CD8-positive, alpha-beta memory T cell (primary cell): ENCODE measurements around the gene ADAMTSL4. TPM values are rescaled to one million over a fixed set of nuclear protein-coding genes. Genes with fewer than 3 reads are reported as not detected.
"Not testable (repeated sequence)": the region's sequence is repeated elsewhere in the genome, so short reads cannot be mapped to it uniquely, and the experiment has no call there.

Experiments used
- CTCF ChIA-PET: fragments of 350-600 bp; sonication (Branson Sonifier 250); formaldehyde crosslinking; loops from one replicate; lab custom pipeline; 2021; ENCODE audit warnings: antibody characterized with exemption; lab: Charles Lee
- POLR2A ChIA-PET: fragments of 350-600 bp; sonication (Branson Sonifier 250); formaldehyde crosslinking; loops from one replicate; lab custom pipeline; 2021; ENCODE audit warnings: antibody characterized with exemption; lab: Charles Lee
- DNase-seq, 5 donors: peaks; one replicate each; pipeline versions ENCODE4 v3.0.0 to v3.0.0-alpha.2; 2020 to 2022; ENCODE audit warnings: mixed read lengths in 1 of 5
- H3K27ac ChIP-seq: one replicate; pipeline ENCODE4 v1.7.0; 2013; ENCODE audit warnings: low read depth, mild to moderate bottlenecking, low read length, moderate library complexity
- H3K27me3 ChIP-seq: 2 replicates; pipeline ENCODE4 v1.7.0; 2013; ENCODE audit warnings: low read length, mild to moderate bottlenecking; ENCODE audit not compliant: insufficient read depth, poor library complexity, severe bottlenecking
- H3K36me3 ChIP-seq: 2 replicates; pipeline ENCODE4 v1.7.0; 2013; ENCODE audit warnings: mild to moderate bottlenecking, low read length, moderate library complexity; ENCODE audit not compliant: insufficient read depth
- H3K4me1 ChIP-seq: 2 replicates; pipeline ENCODE4 v1.7.0; 2013; ENCODE audit warnings: mild to moderate bottlenecking, low read length, moderate library complexity; ENCODE audit not compliant: insufficient read depth
- H3K4me3 ChIP-seq: 2 replicates; pipeline ENCODE4 v1.7.0; 2013; ENCODE audit warnings: mild to moderate bottlenecking, low read length
- H3K9me3 ChIP-seq: 2 replicates; pipeline ENCODE4 v1.7.0; 2013; ENCODE audit warnings: mild to moderate bottlenecking, low read length
- H3K27ac Mint-ChIP-seq, 8 donors: one replicate each; pipeline ENCODE4 v1.8.0; 2020 to 2021; ENCODE audit warnings: mixed read lengths in 8 of 8, mild to moderate bottlenecking in 6 of 8, inconsistent platforms in 3 of 8, moderate library complexity in 3 of 8
- H3K27me3 Mint-ChIP-seq, 2 donors: one replicate each; pipeline ENCODE4 v1.8.0; 2020 to 2021; ENCODE audit warnings: mixed read lengths in 2 of 2, mild to moderate bottlenecking in 1 of 2, moderate library complexity in 1 of 2
- H3K36me3 Mint-ChIP-seq, 3 donors: one replicate each; pipeline ENCODE4 v1.8.0; 2020 to 2021; ENCODE audit warnings: mixed read lengths in 3 of 3, inconsistent platforms in 1 of 3, mild to moderate bottlenecking in 1 of 3
- H3K4me1 Mint-ChIP-seq, 3 donors: one replicate each; pipeline ENCODE4 v1.8.0; 2020 to 2021; ENCODE audit warnings: mixed read lengths in 3 of 3, inconsistent platforms in 1 of 3, mild to moderate bottlenecking in 1 of 3
- H3K4me3 Mint-ChIP-seq, 7 donors: one replicate each; pipeline ENCODE4 v1.8.0; 2020 to 2021; ENCODE audit warnings: mixed read lengths in 7 of 7, mild to moderate bottlenecking in 6 of 7, moderate library complexity in 4 of 7, inconsistent platforms in 2 of 7
- H3K9me3 Mint-ChIP-seq, 5 donors: one replicate each; pipeline ENCODE4 v1.8.0; 2020 to 2022; ENCODE audit warnings: mixed read lengths in 5 of 5, mild to moderate bottlenecking in 3 of 5, moderate library complexity in 2 of 5, inconsistent platforms in 1 of 5
- polyA plus RNA-seq: library from polyadenylated mRNA; unstranded; fragments of 300-500 nt; fragmentation: Illumina TruSeq; gene quantifications from one replicate; pipeline ENCODE4 v1.2.3, GENCODE V29; 2021
- total RNA-seq, 2 experiments: library from RNA; stranded (reverse); gene quantifications; one replicate each; pipeline ENCODE4 v1.2.3, GENCODE V29; 2021

Gene ADAMTSL4
- total and polyA plus RNA-seq, 3 experiments from 2014 or later = 0.22 to 0.31 TPM; not detected in 1

GRCh38 chr1:150604226-150604588 lies 55.0 kb downstream of the ADAMTSL4 start:
- DNase-seq = no peak
- Histone ChIP-seq H3K27ac (peak overlapping the region; percentile 18), H3K4me1 (no peaks in the 10 kb centered on the region), H3K36me3 (no peaks in the 10 kb centered on the region), H3K4me3 (no peak overlapping the region), H3K9me3 (no peaks in the 10 kb centered on the region), H3K27me3 (no peaks in the 10 kb centered on the region)
- peak overlapping the region in 7 of 8 donors; percentile 20 to 60 (median 49) for H3K27ac Mint-ChIP-seq
- H3K27me3 Mint-ChIP-seq = no peaks in the 10 kb centered on the region
- ChIA-PET POLR2A (no interaction called here), CTCF (interaction anchor here (0.6 kb wide), 1 partner anchor 11 kb away, joined by 3 read pairs; no protein-coding TSS in a partner anchor)
- H3K4me3 Mint-ChIP-seq = no peak overlapping the region
- H3K36me3 Mint-ChIP-seq = peaks cover 0 to 20% (median 5%) of the 10 kb centered on the region in 3 donors
- H3K9me3 Mint-ChIP-seq = no peaks in the 10 kb centered on the region
- peaks cover 0 to 8% (median 3%) of the 10 kb centered on the region in 3 donors for H3K4me1 Mint-ChIP-seq

- H3K27me3 ChIP-seq, CTCF ChIA-PET, H3K4me3 ChIP-seq, H3K4me3 Mint-ChIP-seq, H3K27me3 Mint-ChIP-seq, H3K27ac Mint-ChIP-seq, H3K27ac ChIP-seq, H3K36me3 ChIP-seq, H3K9me3 Mint-ChIP-seq, H3K4me1 ChIP-seq, H3K9me3 ChIP-seq, DNase-seq, POLR2A ChIA-PET: not testable (repeated sequence)
- Mint-ChIP-seq H3K4me1 (peaks cover 0 to 15% (median 5%) of the 10 kb centered on the region in 3 donors), H3K36me3 (peaks cover 0 to 13% (median 2%) of the 10 kb centered on the region in 3 donors)
These were observed 56.2 kb downstream of the ADAMTSL4 start for GRCh38 chr1:150605451-150605731.

- ChIA-PET POLR2A (no interaction called here), CTCF (interaction anchor here (1.5 to 2.9 kb wide), 3 partner anchors 13 to 47 kb away, joined by 3 to 11 read pairs (median 7); no protein-coding TSS in a partner anchor)
- no peaks in the 10 kb centered on the region for H3K36me3 ChIP-seq
- H3K9me3 ChIP-seq = no peaks in the 10 kb centered on the region
- H3K4me1 ChIP-seq = peaks cover 11% of the 10 kb centered on the region
- H3K27ac ChIP-seq = no peak overlapping the region
- Mint-ChIP-seq H3K27me3 (no peaks in the 10 kb centered on the region), H3K4me3 (no peak overlapping the region), H3K9me3 (no peaks in the 10 kb centered on the region), H3K4me1 (peaks cover 6 to 27% (median 11%) of the 10 kb centered on the region in 3 donors), H3K27ac (peak overlapping the region in 3 of 8 donors; percentile 5 to 89 (median 17)), H3K36me3 (peaks cover 0 to 8% (median 2%) of the 10 kb centered on the region in 3 donors)
- no peak for DNase-seq
- H3K27me3 ChIP-seq = no peaks in the 10 kb centered on the region
- no peak overlapping the region for H3K4me3 ChIP-seq
These were observed 57.4 kb downstream of the ADAMTSL4 start for GRCh38 chr1:150606463-150607142.

GRCh38 chr1:150609732-150610131 lies 60.5 kb downstream of the ADAMTSL4 start:
- Mint-ChIP-seq H3K27ac (peak overlapping the region; percentile 83 to 100 (median 98)), H3K4me3 (no peak overlapping the region), H3K27me3 (no peaks in the 10 kb centered on the region), H3K4me1 (peaks cover 31 to 51% (median 33%) of the 10 kb centered on the region in 3 donors), H3K9me3 (no peaks in the 10 kb centered on the region), H3K36me3 (peaks cover 0 to 13% (median 0%) of the 10 kb centered on the region in 3 donors)
- Histone ChIP-seq H3K4me3 (no peak overlapping the region), H3K27me3 (no peaks in the 10 kb centered on the region), H3K9me3 (no peaks in the 10 kb centered on the region), H3K36me3 (no peaks in the 10 kb centered on the region), H3K27ac (no peak overlapping the region), H3K4me1 (peaks cover 38% of the 10 kb centered on the region)
- no peak for DNase-seq
- ChIA-PET POLR2A (no interaction called here), CTCF (interaction anchor here (1.0 to 1.8 kb wide), 4 partner anchors 9 to 49 kb away, joined by 3 to 11 read pairs (median 4); partner anchors contain the start of gene MCL1)

Other genes with a start within 250 kb of the ADAMTSL4 start
- 10 to 100 TPM; 75.2 to 79.8 TPM for gene PRPF3, start 227.9 kb upstream of the ADAMTSL4 start, total RNA-seq
- 20.3 TPM for gene PRPF3, start 227.9 kb upstream of the ADAMTSL4 start, polyA plus RNA-seq
- gene RPRD2, start 185.3 kb upstream of the ADAMTSL4 start, total RNA-seq = 10 to 100 TPM; 24.1 to 26.4 TPM
- gene RPRD2, start 185.3 kb upstream of the ADAMTSL4 start, polyA plus RNA-seq = 40.5 TPM
- 10 to 100 TPM; 49.7 to 51.2 TPM for gene TARS2, start 62.0 kb upstream of the ADAMTSL4 start, total RNA-seq
- 29.0 TPM for gene TARS2, start 62.0 kb upstream of the ADAMTSL4 start, polyA plus RNA-seq
- 1 to 10 TPM; 1.3 to 1.5 TPM for gene ECM1, start 41.3 kb upstream of the ADAMTSL4 start, total RNA-seq
- gene ECM1, start 41.3 kb upstream of the ADAMTSL4 start, polyA plus RNA-seq = 0.09 TPM
- gene FALEC, start 33.7 kb upstream of the ADAMTSL4 start, total RNA-seq = not detected
- not detected for gene FALEC, start 33.7 kb upstream of the ADAMTSL4 start, polyA plus RNA-seq
- 100 to 1,000 TPM; 211 to 216 TPM for gene MCL1, start 30.2 kb downstream of the ADAMTSL4 start, total RNA-seq
- 168 TPM for gene MCL1, start 30.2 kb downstream of the ADAMTSL4 start, polyA plus RNA-seq
- 100 to 1,000 TPM; 249 to 252 TPM for gene ENSA, start 80.2 kb downstream of the ADAMTSL4 start, total RNA-seq
- gene ENSA, start 80.2 kb downstream of the ADAMTSL4 start, polyA plus RNA-seq = 72.5 TPM
- 10 to 100 TPM; 18.1 to 20.0 TPM for gene GOLPH3L, start 147.7 kb downstream of the ADAMTSL4 start, total RNA-seq
- gene GOLPH3L, start 147.7 kb downstream of the ADAMTSL4 start, polyA plus RNA-seq = 23.1 TPM
- not detected for gene HORMAD1, start 171.5 kb downstream of the ADAMTSL4 start, total RNA-seq
- gene HORMAD1, start 171.5 kb downstream of the ADAMTSL4 start, polyA plus RNA-seq = not detected
- 10 to 100 TPM; 30.9 to 31.2 TPM for gene CTSS, start 216.4 kb downstream of the ADAMTSL4 start, total RNA-seq
- gene CTSS, start 216.4 kb downstream of the ADAMTSL4 start, polyA plus RNA-seq = 151 TPM